GM12878 (cell line): ENCODE measurements around the gene PRM3. TPM values are rescaled to one million over a fixed set of nuclear protein-coding genes. Genes with fewer than 3 reads are reported as not detected.

Source experiments
- CBFB ChIP-seq: IDR thresholded peaks from 2 replicates; pipeline ENCODE4 v1.6.1; 2016; ENCODE audit warnings: antibody characterized with exemption, low read depth
- DPF2 ChIP-seq: fragments of 450-650 bp; IDR thresholded peaks from 2 replicates; pipeline ENCODE4 v1.6.1; 2017; ENCODE audit warnings: mild to moderate bottlenecking
- FOXM1 ChIP-seq: IDR thresholded peaks from 2 replicates; pipeline ENCODE4 v1.6.1; 2012; ENCODE audit warnings: low read depth, mild to moderate bottlenecking, inconsistent platforms, low read length, moderate library complexity
- GATAD2B ChIP-seq: fragments of 450-650 bp; conservative IDR thresholded peaks from 2 replicates; pipeline ENCODE4 v1.6.1; 2017; ENCODE audit warnings: low read depth, mild to moderate bottlenecking, moderate library complexity
- HDGF ChIP-seq: fragments of 450-650 bp; IDR thresholded peaks from 2 replicates; pipeline ENCODE4 v1.6.1; 2016; ENCODE audit warnings: antibody characterized with exemption
- LARP7 ChIP-seq: fragments of 450-650 bp; IDR thresholded peaks from 2 replicates; pipeline ENCODE4 v1.6.1; 2017; ENCODE audit warnings: mild to moderate bottlenecking
- MXI1 ChIP-seq: fragments of 150-350 bp; IDR thresholded peaks from 2 replicates; pipeline ENCODE4 v1.6.1; 2011; ENCODE audit warnings: low read depth, mild to moderate bottlenecking, inconsistent platforms, low read length, improper control_type of control experiment
- NRF1 ChIP-seq: conservative IDR thresholded peaks from 2 replicates; pipeline ENCODE4 v1.6.1; 2011; ENCODE audit warnings: mild to moderate bottlenecking, low read depth, low read length, improper control_type of control experiment
- SIX5 ChIP-seq: IDR thresholded peaks from 2 replicates; pipeline ENCODE4 v1.6.1; 2011; ENCODE audit warnings: mild to moderate bottlenecking, low read depth, low read length, moderate library complexity; ENCODE audit not compliant: severe bottlenecking
- SMAD5 ChIP-seq: IDR thresholded peaks from 2 replicates; pipeline ENCODE4 v1.6.1; 2016; ENCODE audit warnings: antibody characterized with exemption, low read depth
- SMARCA5 ChIP-seq: fragments of 450-650 bp; IDR thresholded peaks from 2 replicates; pipeline ENCODE4 v1.6.1; 2017; ENCODE audit warnings: mild to moderate bottlenecking
- SMC3 ChIP-seq: IDR thresholded peaks from 2 replicates; pipeline ENCODE4 v1.6.1; 2011; ENCODE audit warnings: low read length, improper control_type of control experiment, borderline replicate concordance
- TCF12 ChIP-seq: IDR thresholded peaks from 2 replicates; pipeline ENCODE4 v1.6.1; 2011; ENCODE audit warnings: low read depth, mild to moderate bottlenecking, low read length
- TCF3 ChIP-seq: IDR thresholded peaks from 2 replicates; pipeline ENCODE4 v1.6.1; 2012; ENCODE audit warnings: low read depth, mild to moderate bottlenecking, low read length, borderline replicate concordance; ENCODE audit not compliant: insufficient read depth
- ZNF217 ChIP-seq: fragments of 450-650 bp; IDR thresholded peaks from 2 replicates; pipeline ENCODE4 v1.6.1; 2017; ENCODE audit warnings: antibody characterized with exemption, mild to moderate bottlenecking
- ZNF24 ChIP-seq: fragments of 450-650 bp; IDR thresholded peaks from 2 replicates; pipeline ENCODE4 v1.6.1; 2017; ENCODE audit warnings: antibody characterized with exemption, mild to moderate bottlenecking
- ZNF384 ChIP-seq: IDR thresholded peaks from 2 replicates; pipeline ENCODE4 v1.6.1; 2012; ENCODE audit warnings: low read depth, mild to moderate bottlenecking, low read length, improper control_type of control experiment, borderline replicate concordance
- polyA plus RNA-seq, 11 experiments: library from polyadenylated mRNA; depleted of rRNA in 4 of 11; unstranded in 6 of 11; stranded (reverse) in 5 of 11; fragments of >200 nt; fragmentation: Nextera tagmentation in 4 of 11; fragmentation: Illumina TruSeq in 1 of 11; extraction: Ambion mirVana in 4 of 11; extraction: Trizol in 1 of 11; gene quantifications; 1 replicate in 1 of 11; 2 replicates in 10 of 11; pipeline versions ENCODE4 v1.2.1 to v1.2.3, GENCODE V29; 2011 to 2016; ENCODE audit warnings: inconsistent platforms in 2 of 11, missing spikeins in 2 of 11, low read depth in 1 of 11
- total RNA-seq, 4 experiments: library from RNA; depleted of rRNA in 3 of 4; stranded (reverse); fragments of >200 nt in 3 of 4; fragmentation: Illumina TruSeq in 1 of 4; extraction: Trizol in 1 of 4; gene quantifications; 2 replicates each; pipeline versions ENCODE4 v1.2.1 to v1.2.3, GENCODE V29; 2013 to 2021
- TF ChIP-seq, protein P1 (sequence below): fragments of 450-650 bp; formaldehyde crosslinking; IDR thresholded peaks from 2 replicates; pipeline ENCODE4 v1.5.0; 2022; ENCODE audit warnings: mild to moderate bottlenecking, missing genetic modification characterization
- TF ChIP-seq, protein P2 (sequence below): fragments of 150-350 bp; IDR thresholded peaks from 2 replicates; pipeline ENCODE4 v1.6.1; 2014; ENCODE audit warnings: mild to moderate bottlenecking, low read depth, low read length
- TF ChIP-seq, protein P3 (sequence below): fragments of 450-650 bp; IDR thresholded peaks from 2 replicates; pipeline ENCODE4 v1.6.1; 2017; ENCODE audit warnings: antibody characterized with exemption, mild to moderate bottlenecking, moderate library complexity
- TF ChIP-seq, protein P4 (sequence below): IDR thresholded peaks from 2 replicates; pipeline ENCODE4 v1.6.1; 2011; ENCODE audit warnings: low read depth, low read length, improper control_type of control experiment, borderline replicate concordance

Gene PRM3
- total and polyA plus RNA-seq, 10 of the 15 experiments (the other 5 are each of a cell fraction or from before 2014, with no cell fraction given) = not detected

DNA sequence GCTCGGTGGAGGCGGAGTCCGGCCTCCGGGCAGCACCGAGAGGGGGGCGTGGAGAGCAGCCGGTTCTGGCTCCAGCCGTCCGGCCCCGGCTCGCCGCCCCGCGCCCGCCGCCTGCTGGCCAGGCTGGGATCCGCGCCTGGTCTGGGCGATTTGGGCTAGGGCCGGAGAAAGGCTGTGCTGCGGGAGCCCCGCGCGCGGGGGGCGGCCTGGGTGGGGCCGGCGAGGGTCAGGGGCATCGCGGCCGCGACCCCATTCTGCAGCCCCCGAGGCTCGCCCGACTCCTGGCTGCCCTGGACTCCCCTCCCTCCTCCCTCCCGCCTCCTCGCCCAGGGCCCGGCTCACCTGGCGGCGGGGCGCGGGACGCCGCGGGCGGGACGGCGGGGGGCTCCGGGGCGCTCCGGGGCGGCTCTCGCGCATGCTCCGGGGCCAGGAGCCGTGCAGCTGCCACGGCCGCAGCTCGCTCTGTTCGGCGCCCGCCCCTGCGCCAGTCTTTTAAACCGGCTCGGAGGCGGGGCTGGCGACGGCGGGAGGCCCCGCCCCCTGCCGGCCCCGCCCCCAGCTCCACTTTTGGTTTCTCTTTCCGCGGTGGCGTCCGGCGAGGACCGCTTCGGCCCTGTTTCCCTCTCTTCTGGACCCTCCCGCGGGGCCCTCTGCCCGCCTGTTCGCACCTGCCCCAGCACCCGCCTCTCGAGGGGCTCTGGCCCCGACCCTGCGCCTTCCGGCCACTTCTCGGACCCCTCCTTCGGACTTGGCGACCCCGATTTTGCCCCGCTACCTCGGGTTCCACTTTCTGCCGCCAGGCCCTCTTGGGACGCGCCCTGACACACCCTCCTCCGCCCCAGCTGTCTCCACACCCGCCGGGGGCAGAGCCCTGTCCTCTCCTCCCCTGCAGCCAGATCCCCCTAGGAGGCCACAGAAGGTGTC is 17.4 kb downstream of the PRM3 start, which contains the start of gene SOCS1 (continued):
- TF ChIP-seq SMARCA5 (0 out of 2 replicates have a peak, but pooled peaks have one; percentile 84), TCF12 (peak; percentile 78), LARP7 (peak; percentile 91), MXI1 (peak; percentile 13; the same call in 1 of the 2 replicates), CBFB (peak; percentile 50; the same call in 1 of the 2 replicates), TCF3 (peak; percentile 87), GATAD2B (peak; percentile 99), ZNF384 (no peak), ZNF217 (peak; percentile 83), ZNF24 (peak; percentile 77), SIX5 (no peak), HDGF (peak; percentile 90), SMAD5 (peak; percentile 87; the same call in 1 of the 2 replicates), FOXM1 (no peak), NRF1 (peak; percentile 38; the same call in 1 of the 2 replicates), SMC3 (peak; percentile 62), DPF2 (peak; percentile 93)
- TF ChIP-seq, protein P1, sequence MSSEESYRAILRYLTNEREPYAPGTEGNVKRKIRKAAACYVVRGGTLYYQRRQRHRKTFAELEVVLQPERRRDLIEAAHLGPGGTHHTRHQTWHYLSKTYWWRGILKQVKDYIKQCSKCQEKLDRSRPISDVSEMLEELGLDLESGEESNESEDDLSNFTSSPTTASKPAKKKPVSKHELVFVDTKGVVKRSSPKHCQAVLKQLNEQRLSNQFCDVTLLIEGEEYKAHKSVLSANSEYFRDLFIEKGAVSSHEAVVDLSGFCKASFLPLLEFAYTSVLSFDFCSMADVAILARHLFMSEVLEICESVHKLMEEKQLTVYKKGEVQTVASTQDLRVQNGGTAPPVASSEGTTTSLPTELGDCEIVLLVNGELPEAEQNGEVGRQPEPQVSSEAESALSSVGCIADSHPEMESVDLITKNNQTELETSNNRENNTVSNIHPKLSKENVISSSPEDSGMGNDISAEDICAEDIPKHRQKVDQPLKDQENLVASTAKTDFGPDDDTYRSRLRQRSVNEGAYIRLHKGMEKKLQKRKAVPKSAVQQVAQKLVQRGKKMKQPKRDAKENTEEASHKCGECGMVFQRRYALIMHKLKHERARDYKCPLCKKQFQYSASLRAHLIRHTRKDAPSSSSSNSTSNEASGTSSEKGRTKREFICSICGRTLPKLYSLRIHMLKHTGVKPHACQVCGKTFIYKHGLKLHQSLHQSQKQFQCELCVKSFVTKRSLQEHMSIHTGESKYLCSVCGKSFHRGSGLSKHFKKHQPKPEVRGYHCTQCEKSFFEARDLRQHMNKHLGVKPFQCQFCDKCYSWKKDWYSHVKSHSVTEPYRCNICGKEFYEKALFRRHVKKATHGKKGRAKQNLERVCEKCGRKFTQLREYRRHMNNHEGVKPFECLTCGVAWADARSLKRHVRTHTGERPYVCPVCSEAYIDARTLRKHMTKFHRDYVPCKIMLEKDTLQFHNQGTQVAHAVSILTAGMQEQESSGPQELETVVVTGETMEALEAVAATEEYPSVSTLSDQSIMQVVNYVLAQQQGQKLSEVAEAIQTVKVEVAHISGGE (CRISPR knock-in tag) = peak; percentile 51; the same call in 1 of the 2 replicates
- TF ChIP-seq, protein P2, sequence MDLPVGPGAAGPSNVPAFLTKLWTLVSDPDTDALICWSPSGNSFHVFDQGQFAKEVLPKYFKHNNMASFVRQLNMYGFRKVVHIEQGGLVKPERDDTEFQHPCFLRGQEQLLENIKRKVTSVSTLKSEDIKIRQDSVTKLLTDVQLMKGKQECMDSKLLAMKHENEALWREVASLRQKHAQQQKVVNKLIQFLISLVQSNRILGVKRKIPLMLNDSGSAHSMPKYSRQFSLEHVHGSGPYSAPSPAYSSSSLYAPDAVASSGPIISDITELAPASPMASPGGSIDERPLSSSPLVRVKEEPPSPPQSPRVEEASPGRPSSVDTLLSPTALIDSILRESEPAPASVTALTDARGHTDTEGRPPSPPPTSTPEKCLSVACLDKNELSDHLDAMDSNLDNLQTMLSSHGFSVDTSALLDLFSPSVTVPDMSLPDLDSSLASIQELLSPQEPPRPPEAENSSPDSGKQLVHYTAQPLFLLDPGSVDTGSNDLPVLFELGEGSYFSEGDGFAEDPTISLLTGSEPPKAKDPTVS = 0 out of 2 replicates have a peak, but pooled peaks have one; percentile 41
- TF ChIP-seq, protein P3, sequence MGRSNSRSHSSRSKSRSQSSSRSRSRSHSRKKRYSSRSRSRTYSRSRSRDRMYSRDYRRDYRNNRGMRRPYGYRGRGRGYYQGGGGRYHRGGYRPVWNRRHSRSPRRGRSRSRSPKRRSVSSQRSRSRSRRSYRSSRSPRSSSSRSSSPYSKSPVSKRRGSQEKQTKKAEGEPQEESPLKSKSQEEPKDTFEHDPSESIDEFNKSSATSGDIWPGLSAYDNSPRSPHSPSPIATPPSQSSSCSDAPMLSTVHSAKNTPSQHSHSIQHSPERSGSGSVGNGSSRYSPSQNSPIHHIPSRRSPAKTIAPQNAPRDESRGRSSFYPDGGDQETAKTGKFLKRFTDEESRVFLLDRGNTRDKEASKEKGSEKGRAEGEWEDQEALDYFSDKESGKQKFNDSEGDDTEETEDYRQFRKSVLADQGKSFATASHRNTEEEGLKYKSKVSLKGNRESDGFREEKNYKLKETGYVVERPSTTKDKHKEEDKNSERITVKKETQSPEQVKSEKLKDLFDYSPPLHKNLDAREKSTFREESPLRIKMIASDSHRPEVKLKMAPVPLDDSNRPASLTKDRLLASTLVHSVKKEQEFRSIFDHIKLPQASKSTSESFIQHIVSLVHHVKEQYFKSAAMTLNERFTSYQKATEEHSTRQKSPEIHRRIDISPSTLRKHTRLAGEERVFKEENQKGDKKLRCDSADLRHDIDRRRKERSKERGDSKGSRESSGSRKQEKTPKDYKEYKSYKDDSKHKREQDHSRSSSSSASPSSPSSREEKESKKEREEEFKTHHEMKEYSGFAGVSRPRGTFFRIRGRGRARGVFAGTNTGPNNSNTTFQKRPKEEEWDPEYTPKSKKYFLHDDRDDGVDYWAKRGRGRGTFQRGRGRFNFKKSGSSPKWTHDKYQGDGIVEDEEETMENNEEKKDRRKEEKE = peak; percentile 65; the same call in 1 of the 2 replicates
- TF ChIP-seq, protein P4, sequence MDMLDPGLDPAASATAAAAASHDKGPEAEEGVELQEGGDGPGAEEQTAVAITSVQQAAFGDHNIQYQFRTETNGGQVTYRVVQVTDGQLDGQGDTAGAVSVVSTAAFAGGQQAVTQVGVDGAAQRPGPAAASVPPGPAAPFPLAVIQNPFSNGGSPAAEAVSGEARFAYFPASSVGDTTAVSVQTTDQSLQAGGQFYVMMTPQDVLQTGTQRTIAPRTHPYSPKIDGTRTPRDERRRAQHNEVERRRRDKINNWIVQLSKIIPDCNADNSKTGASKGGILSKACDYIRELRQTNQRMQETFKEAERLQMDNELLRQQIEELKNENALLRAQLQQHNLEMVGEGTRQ = no peak
